ENCODE measurements around the gene BRSK2.

DNA sequence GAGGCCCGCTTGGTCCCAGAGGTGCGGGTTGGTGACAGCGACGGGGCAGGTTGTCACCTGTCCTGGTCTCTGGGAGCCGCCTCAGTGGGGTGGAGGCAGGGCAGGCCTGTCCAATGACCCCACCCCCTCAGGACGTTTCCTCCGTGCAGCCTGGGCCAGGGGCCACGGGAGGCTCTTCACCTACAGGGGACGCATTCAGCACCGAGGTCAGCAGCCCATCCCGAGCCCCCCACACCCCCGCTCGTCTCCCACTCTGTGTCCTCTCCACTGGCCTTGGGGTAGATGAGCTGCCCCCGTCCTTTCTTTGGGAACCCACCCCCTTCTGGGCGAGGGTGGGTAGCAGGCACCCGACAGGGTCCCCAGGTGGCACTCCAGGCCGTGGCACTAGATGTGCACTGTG lies 35.7 kb downstream of the BRSK2 start:
- TF ChIP-seq, protein P1, sequence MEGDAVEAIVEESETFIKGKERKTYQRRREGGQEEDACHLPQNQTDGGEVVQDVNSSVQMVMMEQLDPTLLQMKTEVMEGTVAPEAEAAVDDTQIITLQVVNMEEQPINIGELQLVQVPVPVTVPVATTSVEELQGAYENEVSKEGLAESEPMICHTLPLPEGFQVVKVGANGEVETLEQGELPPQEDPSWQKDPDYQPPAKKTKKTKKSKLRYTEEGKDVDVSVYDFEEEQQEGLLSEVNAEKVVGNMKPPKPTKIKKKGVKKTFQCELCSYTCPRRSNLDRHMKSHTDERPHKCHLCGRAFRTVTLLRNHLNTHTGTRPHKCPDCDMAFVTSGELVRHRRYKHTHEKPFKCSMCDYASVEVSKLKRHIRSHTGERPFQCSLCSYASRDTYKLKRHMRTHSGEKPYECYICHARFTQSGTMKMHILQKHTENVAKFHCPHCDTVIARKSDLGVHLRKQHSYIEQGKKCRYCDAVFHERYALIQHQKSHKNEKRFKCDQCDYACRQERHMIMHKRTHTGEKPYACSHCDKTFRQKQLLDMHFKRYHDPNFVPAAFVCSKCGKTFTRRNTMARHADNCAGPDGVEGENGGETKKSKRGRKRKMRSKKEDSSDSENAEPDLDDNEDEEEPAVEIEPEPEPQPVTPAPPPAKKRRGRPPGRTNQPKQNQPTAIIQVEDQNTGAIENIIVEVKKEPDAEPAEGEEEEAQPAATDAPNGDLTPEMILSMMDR (IDR thresholded peaks at IDR 0.05) = no peak
- TF ChIP-seq ZFX (IDR thresholded peaks at IDR 0.05; ENCODE audit: borderline replicate concordance) = no peak

Data from 22Rv1 (cell line).